GM18519 (cell line): ENCODE data around the gene AGPS.

Source experiments
- ATAC-seq: cut with Tn5 transposase; IDR thresholded peaks from one replicate; pipeline ENCODE4 v1.9.1; 2021; ENCODE audit warnings: mild to moderate bottlenecking, moderate library complexity; ENCODE audit not compliant: unreplicated experiment, low FRiP score

The AGPS gene

GRCh38 chr2:177578454-177578853, 185.9 kb downstream of the AGPS start:
- no peak for ATAC-seq

DNA sequence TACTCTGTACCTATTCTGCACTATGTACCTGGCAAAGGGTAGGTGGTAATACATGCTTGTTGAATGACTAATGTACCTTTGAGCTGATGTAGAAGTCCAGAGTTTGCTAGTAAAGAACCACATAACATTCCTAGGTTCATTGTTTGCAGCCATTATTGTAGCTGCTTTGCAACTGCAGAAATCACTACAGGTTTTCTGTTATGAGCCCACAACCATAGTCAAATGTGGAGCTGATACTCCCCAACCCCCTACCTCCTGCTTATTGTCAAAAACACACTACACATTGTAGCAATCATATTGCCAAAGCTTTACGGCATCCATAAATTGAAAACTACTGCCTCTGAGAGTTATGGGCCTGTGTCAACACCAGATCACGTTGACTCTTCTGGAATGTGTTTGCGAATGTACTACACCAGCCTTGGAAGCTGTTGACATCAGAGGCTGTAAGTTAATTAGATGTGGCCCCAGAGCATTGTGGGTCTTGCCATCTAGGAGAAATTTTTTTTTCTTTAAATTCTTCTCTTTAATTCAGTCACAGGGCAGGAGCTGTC, 187.0 kb downstream of the AGPS start:
- ATAC-seq = no peak

DNA sequence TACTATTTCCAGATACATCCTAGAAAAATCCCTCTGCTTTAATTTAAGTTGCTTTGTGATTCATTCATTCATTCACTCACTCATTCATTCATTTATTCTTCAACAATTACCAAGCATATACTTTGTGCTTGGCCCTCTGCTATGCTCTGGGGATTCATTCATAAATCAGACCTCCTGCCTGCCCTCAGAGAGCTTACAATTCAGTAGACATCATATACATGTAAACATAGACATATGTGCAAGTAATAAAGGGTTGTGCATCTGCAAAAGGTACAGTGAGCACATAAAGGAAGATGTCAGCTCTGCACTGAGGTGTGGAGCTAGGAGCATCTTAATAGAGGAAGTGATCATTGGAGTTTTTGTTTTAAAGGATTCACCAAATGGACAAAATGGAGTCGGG, 189.4 kb downstream of the AGPS start:
- ATAC-seq = no peak

- ATAC-seq = no peak
These were observed 191.6 kb downstream of the AGPS start for GRCh38 chr2:177584030-177584692.

DNA sequence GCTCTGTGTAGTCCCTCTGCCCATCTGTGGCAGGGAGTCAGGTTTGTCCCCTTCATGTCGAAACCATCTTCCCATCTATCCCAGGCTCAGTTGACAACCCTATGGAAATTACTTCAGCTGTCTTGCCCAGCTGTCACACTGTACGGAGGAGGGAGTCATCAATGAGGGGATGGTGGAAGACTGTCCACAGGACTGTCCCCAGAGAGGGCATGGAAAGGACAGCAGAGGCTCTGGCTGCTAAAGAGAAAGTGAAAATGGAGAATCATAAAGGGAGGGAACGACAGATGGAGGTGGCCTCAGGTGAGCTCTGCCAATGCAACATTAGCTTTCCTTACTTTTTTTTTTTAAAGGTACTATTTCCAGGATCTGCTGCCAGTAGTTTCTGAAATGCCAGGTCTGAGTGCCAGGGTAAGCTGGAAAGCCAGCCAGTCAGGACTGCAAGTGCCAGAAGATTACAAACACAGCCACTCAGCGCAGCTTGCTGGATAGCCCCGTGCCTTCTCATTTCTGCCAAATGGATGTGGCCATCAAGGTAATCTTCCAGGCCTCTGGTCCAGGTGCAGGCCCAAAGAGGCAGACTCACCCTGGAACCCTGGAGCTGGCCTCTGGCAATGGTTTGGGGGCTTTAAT, 192.8 kb downstream of the AGPS start:
- ATAC-seq = no peak

DNA sequence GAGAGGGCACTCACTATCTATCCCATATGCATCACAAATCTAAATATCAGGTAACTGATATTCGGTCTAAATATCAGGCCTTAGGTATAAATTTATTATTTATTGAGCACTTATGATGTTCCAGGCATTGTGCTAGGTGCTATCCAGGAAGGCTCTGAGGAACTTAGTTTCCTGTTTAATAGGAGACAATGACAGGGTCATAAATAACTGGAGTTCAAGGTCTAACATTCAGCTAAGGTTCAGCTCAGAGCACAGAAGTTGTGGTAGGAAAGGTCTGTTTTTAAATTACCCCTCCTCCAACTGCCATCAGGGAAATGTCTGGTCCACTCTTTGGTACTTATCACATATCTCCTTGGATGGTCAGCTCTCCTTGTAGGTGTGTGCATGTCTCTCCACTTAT, 193.6 kb downstream of the AGPS start:
- no peak for ATAC-seq

- no peak for ATAC-seq
These were observed 194.8 kb downstream of the AGPS start for GRCh38 chr2:177587371-177587770.

- no peak for ATAC-seq
These were observed 196.1 kb downstream of the AGPS start for GRCh38 chr2:177588671-177589070.

- no peak for ATAC-seq
These were observed 196.6 kb downstream of the AGPS start for GRCh38 chr2:177589186-177589585.

- ATAC-seq = no peak
These were observed 199.8 kb downstream of the AGPS start for GRCh38 chr2:177592397-177592796.

DNA sequence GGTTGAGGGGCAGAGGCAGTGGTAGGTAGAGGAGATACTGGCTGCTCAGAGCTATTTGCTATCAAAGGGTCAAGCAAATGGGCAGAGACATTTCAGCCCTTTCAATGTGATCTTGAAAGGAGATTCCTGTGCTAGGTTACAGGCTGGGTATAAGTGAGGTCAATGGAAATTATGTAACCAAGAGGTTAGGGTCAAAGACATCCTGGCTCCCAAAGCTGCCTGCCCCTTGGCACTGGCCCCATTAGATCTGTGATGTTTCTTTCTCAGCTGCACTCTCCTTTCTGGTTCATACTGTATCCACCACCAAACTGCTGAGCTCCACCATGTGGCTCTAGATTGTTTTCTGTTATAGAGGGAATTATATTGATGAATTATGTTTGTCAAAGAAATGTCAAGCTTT, 200.4 kb downstream of the AGPS start:
- ATAC-seq = no peak

DNA sequence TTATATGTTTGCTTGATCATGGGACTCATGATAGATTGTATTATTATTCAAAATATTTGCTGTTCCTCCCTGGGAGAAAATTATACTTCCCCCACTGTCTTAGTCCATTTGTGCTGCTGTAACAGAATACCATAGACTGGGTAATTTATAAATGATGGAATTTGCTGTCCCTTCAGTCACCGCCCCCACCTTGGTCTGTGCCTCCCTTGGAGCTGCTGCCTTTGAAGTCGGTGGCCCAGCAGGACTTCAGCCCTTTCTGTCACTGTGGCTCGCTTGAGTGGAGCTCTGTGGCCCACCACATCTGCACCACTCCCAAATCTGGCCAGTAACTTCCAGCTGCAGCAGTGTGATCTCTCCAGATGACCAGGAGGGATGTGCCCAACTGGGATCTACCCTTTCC, 200.8 kb downstream of the AGPS start:
- no peak for ATAC-seq
